ENCODE results near the gene ABCC5. TPM values are rescaled to one million over a fixed set of nuclear protein-coding genes. Genes with fewer than 3 reads are reported as not detected.

The ABCC5 gene
- total RNA-seq, 1 experiment from 2014 or later = 29.1 TPM

DNA sequence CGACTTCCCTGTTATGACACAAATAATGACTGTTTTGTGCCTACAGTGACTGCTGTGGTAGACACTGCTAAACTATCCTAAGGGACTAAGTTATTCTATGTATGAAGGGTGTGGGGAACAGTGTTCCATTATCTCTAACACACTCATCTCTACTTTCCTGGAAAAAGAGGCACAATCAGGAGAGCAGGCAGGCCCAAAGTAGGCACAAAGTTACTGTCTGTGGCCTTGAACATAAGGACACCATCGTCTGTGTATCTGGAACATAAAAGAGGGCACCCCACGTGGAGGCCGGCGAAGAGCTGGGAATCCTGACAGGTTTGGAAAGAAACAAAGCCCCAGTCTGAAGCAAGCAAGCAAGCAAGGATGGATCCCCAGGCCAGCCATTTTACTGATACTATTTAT lies 1.5 kb downstream of the ABCC5 start:
- H3K4me3 Mint-ChIP-seq = peak overlapping the region; percentile 99
- CTCF ChIA-PET = interaction anchor here (0.6 to 4.1 kb wide), 6 partner anchors 9 to 133 kb away, joined by 3 to 37 read pairs (median 5); no protein-coding TSS in a partner anchor
- no peak for DNase-seq (ENCODE audit: low spot score)
- no peaks in the 10 kb centered on the region for H3K27me3 Mint-ChIP-seq (ENCODE audit: low read depth)
- H3K36me3 Mint-ChIP-seq = peaks cover 22% of the 10 kb centered on the region
- peaks cover 22% of the 10 kb centered on the region for H3K4me1 Mint-ChIP-seq
- H3K9me3 Mint-ChIP-seq = peaks cover 3% of the 10 kb centered on the region; the same call in 1 of the 2 replicates
- peak overlapping the region; percentile 48 for H3K27ac Mint-ChIP-seq
- no peak for ATAC-seq
- TF ChIP-seq ZBTB21 (CRISPR knock-in tag; IDR thresholded peaks at IDR 0.05; ENCODE audit: borderline replicate concordance) (no peak), SMAD3 (CRISPR knock-in tag; IDR thresholded peaks at IDR 0.05; ENCODE audit: borderline replicate concordance) (no peak), CDX4 (CRISPR knock-in tag; IDR thresholded peaks at IDR 0.05; ENCODE audit: borderline replicate concordance) (no peak), ZNF263 (CRISPR knock-in tag; IDR thresholded peaks at IDR 0.05; ENCODE audit: low read depth) (no peak), CREM (CRISPR knock-in tag; IDR thresholded peaks at IDR 0.05) (no peak), MLX (CRISPR knock-in tag; IDR thresholded peaks at IDR 0.05) (no peak), FOXP4 (CRISPR knock-in tag; IDR thresholded peaks at IDR 0.05) (no peak), OVOL2 (CRISPR knock-in tag; IDR thresholded peaks at IDR 0.05; ENCODE audit: borderline replicate concordance) (no peak), EMX1 (CRISPR knock-in tag; IDR thresholded peaks at IDR 0.05) (no peak), ETV6 (CRISPR knock-in tag; IDR thresholded peaks at IDR 0.05) (no peak), GABPB1 (CRISPR knock-in tag; IDR thresholded peaks at IDR 0.05) (no peak), JAZF1 (CRISPR knock-in tag; IDR thresholded peaks at IDR 0.05) (no peak)
- TF ChIP-seq, protein P1, sequence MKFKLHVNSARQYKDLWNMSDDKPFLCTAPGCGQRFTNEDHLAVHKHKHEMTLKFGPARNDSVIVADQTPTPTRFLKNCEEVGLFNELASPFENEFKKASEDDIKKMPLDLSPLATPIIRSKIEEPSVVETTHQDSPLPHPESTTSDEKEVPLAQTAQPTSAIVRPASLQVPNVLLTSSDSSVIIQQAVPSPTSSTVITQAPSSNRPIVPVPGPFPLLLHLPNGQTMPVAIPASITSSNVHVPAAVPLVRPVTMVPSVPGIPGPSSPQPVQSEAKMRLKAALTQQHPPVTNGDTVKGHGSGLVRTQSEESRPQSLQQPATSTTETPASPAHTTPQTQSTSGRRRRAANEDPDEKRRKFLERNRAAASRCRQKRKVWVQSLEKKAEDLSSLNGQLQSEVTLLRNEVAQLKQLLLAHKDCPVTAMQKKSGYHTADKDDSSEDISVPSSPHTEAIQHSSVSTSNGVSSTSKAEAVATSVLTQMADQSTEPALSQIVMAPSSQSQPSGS (CRISPR knock-in tag; IDR thresholded peaks at IDR 0.05; ENCODE audit: borderline replicate concordance, low read depth) = no peak
- POLR2A ChIA-PET = interaction anchor here (0.7 kb wide), 1 partner anchor 98 kb away, joined by 4 read pairs; no protein-coding TSS in a partner anchor

- H3K27me3 Mint-ChIP-seq (ENCODE audit: low read depth) = no peaks in the 10 kb centered on the region
- ChIA-PET POLR2A (interaction anchor here (0.6 to 0.7 kb wide), 2 partner anchors 97 to 245 kb away, joined by 3 to 4 read pairs; no protein-coding TSS in a partner anchor), CTCF (interaction anchor here (1.2 to 4.1 kb wide), 5 partner anchors 8 to 125 kb away, joined by 3 to 37 read pairs (median 7); no protein-coding TSS in a partner anchor)
- no peak overlapping the region; the same call in 1 of the 2 replicates for H3K27ac Mint-ChIP-seq
- TF ChIP-seq FOXJ3 (CRISPR knock-in tag; IDR thresholded peaks at IDR 0.05; ENCODE audit: borderline replicate concordance) (no peak), NR2C2 (CRISPR knock-in tag; IDR thresholded peaks at IDR 0.05) (no peak), USF2 (CRISPR knock-in tag; IDR thresholded peaks at IDR 0.05) (no peak), ZNF263 (CRISPR knock-in tag; IDR thresholded peaks at IDR 0.05; ENCODE audit: low read depth) (no peak), NR3C1 (CRISPR knock-in tag; conservative IDR thresholded peaks at IDR 0.05; ENCODE audit: low read depth) (no peak), NFE2L1 (CRISPR knock-in tag; IDR thresholded peaks at IDR 0.05) (no peak), E2F5 (CRISPR knock-in tag; IDR thresholded peaks at IDR 0.05) (no peak), OVOL2 (CRISPR knock-in tag; IDR thresholded peaks at IDR 0.05; ENCODE audit: borderline replicate concordance) (no peak), NFYB (CRISPR knock-in tag; conservative IDR thresholded peaks at IDR 0.05; ENCODE audit: low read depth) (no peak), ZNF396 (CRISPR knock-in tag; IDR thresholded peaks at IDR 0.05; ENCODE audit: borderline replicate concordance) (no peak), ZNF512 (CRISPR knock-in tag; IDR thresholded peaks at IDR 0.05; ENCODE audit: borderline replicate concordance) (no peak)
- H3K4me1 Mint-ChIP-seq = peaks cover 22% of the 10 kb centered on the region
- no peak for ATAC-seq
- H3K9me3 Mint-ChIP-seq = peaks cover 3% of the 10 kb centered on the region; the same call in 1 of the 2 replicates
- H3K4me3 Mint-ChIP-seq = peak overlapping the region; percentile 99
- H3K36me3 Mint-ChIP-seq = peaks cover 27% of the 10 kb centered on the region
- DNase-seq (ENCODE audit: low spot score) = no peak
Observed at GRCh38 chr3:184015381-184016019, 2.2 kb downstream of the ABCC5 start.

Measured in WTC11 (cell line).